ENCODE results near the gene RIPPLY3. TPM values are rescaled to one million over a fixed set of nuclear protein-coding genes. Genes with fewer than 3 reads are reported as not detected.
"Not testable (repeated sequence)": the region's sequence is repeated elsewhere in the genome, so short reads cannot be mapped to it uniquely, and the experiment has no call there.

RIPPLY3 gene
- total and polyA plus RNA-seq, 12 donors = 0.03 TPM; not detected in 11

- Histone ChIP-seq H3K36me3 (no peaks in the 10 kb centered on the region), H3K4me3 (no peak overlapping the region), H3K9me3 (no peaks in the 10 kb centered on the region), H3K27me3 (peaks cover 0 to 22% (median 3%) of the 10 kb centered on the region in 7 donors), H3K27ac (no peak overlapping the region), H3K4me1 (no peaks in the 10 kb centered on the region)
- 92 to 96% methylated on average over 4 of the region's 4 CpGs for WGBS, 2 donors
- DNase-seq (no peak), ATAC-seq (no peak)
- intact Hi-C loops (cut with DNase I) = no loop called here
- TF ChIP-seq CTCF (IDR thresholded peaks at IDR 0.05) = no peak
These were observed 24.4 kb downstream of the RIPPLY3 start for GRCh38 chr21:37030864-37031263.

- Histone ChIP-seq H3K27ac (no peak overlapping the region), H3K27me3 (peaks cover 0 to 12% (median 0%) of the 10 kb centered on the region in 7 donors), H3K4me1 (no peaks in the 10 kb centered on the region), H3K36me3 (no peaks in the 10 kb centered on the region), H3K4me3 (no peak overlapping the region), H3K9me3 (no peaks in the 10 kb centered on the region)
- intact Hi-C loops (cut with DNase I) = no loop called here
- WGBS, 2 donors = 81% methylated on average over 5 of the region's 5 CpGs
- DNase-seq (no peak), ATAC-seq (no peak)
- TF ChIP-seq CTCF (IDR thresholded peaks at IDR 0.05) = no peak
These were observed 25.8 kb downstream of the RIPPLY3 start for GRCh38 chr21:37032293-37032692.

- no peak for ATAC-seq
- intact Hi-C loops (cut with DNase I) = no loop called here
- 80 to 85% methylated on average over 4 of the region's 4 CpGs for WGBS, 2 donors
- TF ChIP-seq CTCF (IDR thresholded peaks at IDR 0.05) = no peak
- Histone ChIP-seq H3K4me1 (no peaks in the 10 kb centered on the region), H3K27ac (no peak overlapping the region), H3K4me3 (no peak overlapping the region), H3K9me3 (no peaks in the 10 kb centered on the region), H3K27me3 (peaks cover 0 to 12% (median 0%) of the 10 kb centered on the region in 7 donors), H3K36me3 (no peaks in the 10 kb centered on the region)
- DNase-seq = no peak
These were observed 26.5 kb downstream of the RIPPLY3 start for GRCh38 chr21:37032877-37033471.

GRCh38 chr21:37034394-37034793, 27.9 kb downstream of the RIPPLY3 start:
- H3K36me3 ChIP-seq; H3K27ac ChIP-seq; intact Hi-C loops (cut with DNase I); H3K4me1 ChIP-seq; DNase-seq; ATAC-seq; H3K27me3 ChIP-seq; H3K9me3 ChIP-seq; H3K4me3 ChIP-seq: not testable (repeated sequence)
- WGBS, 2 donors = 84 to 89% methylated on average over 4 of the region's 4 CpGs

GRCh38 chr21:37036177-37036576, 29.7 kb downstream of the RIPPLY3 start:
- no peak for TF ChIP-seq CTCF (IDR thresholded peaks at IDR 0.05)
- no peak overlapping the region for H3K27ac ChIP-seq
- peaks cover 0 to 7% (median 0%) of the 10 kb centered on the region in 7 donors for H3K27me3 ChIP-seq
- no peak overlapping the region for H3K4me3 ChIP-seq
- no peaks in the 10 kb centered on the region for H3K9me3 ChIP-seq
- no peaks in the 10 kb centered on the region for H3K4me1 ChIP-seq
- intact Hi-C loops (cut with DNase I) = no loop called here
- H3K36me3 ChIP-seq = no peaks in the 10 kb centered on the region
- WGBS, 2 donors = 87 to 93% methylated on average over 4 of the region's 4 CpGs
- DNase-seq (no peak), ATAC-seq (no peak)
